ENCODE results near the gene STX18. TPM values are rescaled to one million over a fixed set of nuclear protein-coding genes. Genes with fewer than 3 reads are reported as not detected.

STX18 gene
- total and polyA plus RNA-seq, 8 donors, result 18.6 to 60.6 (median 51.9) TPM

- Histone ChIP-seq H3K4me3 (peak overlapping the region; percentile 84 to 96), H3K4me1 (peaks cover 17 to 28% of the 10 kb centered on the region in 2 donors), H3K9me3 (no peaks in the 10 kb centered on the region), H3K27me3 (no peaks in the 10 kb centered on the region), H3K36me3 (no peaks in the 10 kb centered on the region), H3K27ac (no peak overlapping the region)
- peak in 1 of 4 donors; percentile 1 for DNase-seq
- intact Hi-C loops (cut with DNase I), result no loop called here
- no peak for TF ChIP-seq CTCF (IDR thresholded peaks at IDR 0.05)
- no peak for ATAC-seq
Measured at GRCh38 chr4:4542774-4543485, 1.1 kb upstream of the STX18 start.

DNA sequence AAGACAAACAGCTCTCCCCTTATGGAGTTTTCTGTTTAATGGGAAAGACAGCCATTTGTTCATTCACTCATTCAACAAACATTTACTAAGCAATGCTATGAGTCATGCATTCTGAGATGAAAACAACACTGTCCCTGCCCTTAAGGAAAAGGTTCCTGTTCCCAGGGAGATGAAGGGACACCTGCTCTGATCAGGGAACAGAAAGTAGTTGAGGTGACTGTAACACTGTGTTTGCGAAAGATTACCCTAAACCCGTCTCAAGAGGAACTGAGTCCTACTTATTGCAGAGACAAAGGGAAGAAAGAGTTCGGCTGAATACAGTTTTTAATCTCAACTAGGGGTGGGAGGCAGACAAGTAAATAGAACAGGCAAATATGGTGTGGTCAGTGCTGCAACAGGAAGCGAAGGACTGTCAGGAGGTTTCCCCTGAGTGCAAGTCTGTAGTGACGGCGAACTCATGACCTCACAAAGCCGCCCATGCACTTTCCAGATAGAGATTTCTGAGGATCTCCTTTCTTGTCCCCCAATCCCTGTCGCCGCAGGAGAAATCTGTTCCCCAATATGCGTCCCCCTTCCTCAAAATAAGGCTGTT lies 712 bp downstream of the STX18 start:
- TF ChIP-seq CTCF (IDR thresholded peaks at IDR 0.05), result no peak
- ATAC-seq (peak; percentile 70), DNase-seq (peak in 3 of 4 donors; percentile 17 to 54 (median 28))
- no peaks in the 10 kb centered on the region for H3K27me3 ChIP-seq
- no peaks in the 10 kb centered on the region for H3K9me3 ChIP-seq
- intact Hi-C loops (cut with DNase I), result no loop called here
- peaks cover 17 to 28% of the 10 kb centered on the region in 2 donors for H3K4me1 ChIP-seq
- peak overlapping the region; percentile 84 to 96 for H3K4me3 ChIP-seq
- H3K27ac ChIP-seq, result peak overlapping the region; percentile 80 to 87
- no peaks in the 10 kb centered on the region for H3K36me3 ChIP-seq

- Histone ChIP-seq H3K36me3 (no peaks in the 10 kb centered on the region), H3K9me3 (no peaks in the 10 kb centered on the region)
- intact Hi-C loops (cut with DNase I), result no loop called here
Measured at GRCh38 chr4:4539481-4539880, 2.4 kb downstream of the STX18 start.

DNA sequence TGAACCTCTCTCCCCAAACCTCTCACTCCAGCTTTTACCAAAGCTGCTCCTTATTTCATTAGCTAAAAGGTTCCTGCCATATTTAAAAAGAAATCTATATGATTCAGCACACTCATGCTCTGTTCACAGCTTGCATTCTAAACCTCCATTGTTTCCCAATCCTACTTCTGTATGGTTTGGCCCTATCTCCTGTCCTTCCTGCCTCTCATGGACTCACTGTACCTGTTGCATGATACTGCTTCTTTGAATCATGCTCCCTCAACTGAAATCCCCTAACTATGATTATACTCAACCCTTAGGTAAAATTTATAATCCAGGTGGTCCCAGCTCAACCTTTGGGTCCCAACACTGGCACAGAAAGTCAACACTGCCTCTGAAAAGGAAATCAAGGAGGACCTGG lies 6.3 kb downstream of the STX18 start:
- no peak overlapping the region for H3K4me3 ChIP-seq
- H3K9me3 ChIP-seq, result no peaks in the 10 kb centered on the region

More at GRCh38 chr4:4539481-4539880, 2.4 kb downstream of the STX18 start:
- TF ChIP-seq CTCF (IDR thresholded peaks at IDR 0.05), result no peak
- no peaks in the 10 kb centered on the region for H3K27me3 ChIP-seq
- ATAC-seq, result no peak
- H3K4me1 ChIP-seq, result peaks cover 17 to 28% of the 10 kb centered on the region in 2 donors
- H3K4me3 ChIP-seq, result no peak overlapping the region
- H3K27ac ChIP-seq, result no peak overlapping the region
- no peak for DNase-seq

More for the DNA sequence above, 6.3 kb downstream of the STX18 start:
- DNase-seq (no peak), ATAC-seq (no peak)
- no peak for TF ChIP-seq CTCF (IDR thresholded peaks at IDR 0.05)
- H3K27me3 ChIP-seq, result no peaks in the 10 kb centered on the region
- H3K36me3 ChIP-seq, result no peaks in the 10 kb centered on the region
- intact Hi-C loops (cut with DNase I), result no loop called here
- H3K4me1 ChIP-seq, result peaks cover 6 to 14% of the 10 kb centered on the region in 2 donors
- no peak overlapping the region for H3K27ac ChIP-seq
